K562 (cell line): ENCODE results near the gene NLRP12. TPM values are rescaled to one million over a fixed set of nuclear protein-coding genes. Genes with fewer than 3 reads are reported as not detected.

ENCODE experiments used
- ATAC-seq: fragments of 200-7000 bp; cut with Tn5 transposase; 3 replicates; pipeline ENCODE4 v1.9.1; 2020; ENCODE audit warnings: moderate library complexity
- BruUV-seq: library from RNA; stranded (reverse); fragments of 400-500 nt; replicated peaks from 2 replicates; lab custom pipeline; 2021; lab: Mats Ljungman, UMichigan
- CTCF ChIA-PET: fragments of 300-600 bp; formaldehyde crosslinking; extraction: SDS; loops from one replicate; lab custom pipeline; 2021; ENCODE audit warnings: low intra/inter-chr PET ratio; lab: Yijun Ruan, JAX
- POLR2A ChIA-PET: fragments of 300-600, 350-650 bp; sonication (Branson Sonifier 250); formaldehyde crosslinking; extraction: SDS; loops from one replicate; lab custom pipeline; 2021; ENCODE audit warnings: antibody characterized with exemption, inconsistent platforms; lab: Yijun Ruan, JAX
- DNase-seq, 4 experiments: peaks; one replicate each; pipeline versions ENCODE4 v3.0.0 to v3.0.0-alpha.2; 2011 to 2018; ENCODE audit warnings: low spot score in 3 of 4, mixed read lengths in 3 of 4; ENCODE audit errors: extremely low read depth in 1 of 4
- FAIRE-seq: peaks from 2 replicates; lab custom pipeline; 2011; peaks lifted over from hg19 to GRCh38; lab: Jason Lieb, UNC
- H2AFZ ChIP-seq: 2 replicates; pipeline ENCODE4 v1.6.0; 2011; ENCODE audit warnings: low read depth, low read length, control low read depth, inconsistent platforms
- H3K27ac ChIP-seq: fragments of 200-600 bp; 3 replicates; pipeline ENCODE4 v1.8.0; 2011; ENCODE audit warnings: low read depth, mild to moderate bottlenecking, control low read depth, inconsistent platforms, low read length, moderate library complexity, mixed read lengths; ENCODE audit errors: extremely low read depth
- H3K27me3 ChIP-seq, 2 experiments: fragments of 300-600 bp in 1 of 2; 2 replicates in 1 of 2; 3 replicates in 1 of 2; pipeline versions ENCODE4 v1.6.0 to v1.8.0; 2011; ENCODE audit warnings: inconsistent platforms in 2 of 2, low read length in 2 of 2, mild to moderate bottlenecking in 1 of 2, mixed read lengths in 1 of 2, moderate library complexity in 1 of 2; ENCODE audit not compliant: control insufficient read depth in 2 of 2, insufficient read depth in 2 of 2
- H3K36me3 ChIP-seq: fragments of 300-600 bp; 3 replicates; pipeline ENCODE4 v1.8.0; 2011; ENCODE audit warnings: mild to moderate bottlenecking, low read length, inconsistent platforms; ENCODE audit not compliant: control insufficient read depth, insufficient read depth
- H3K4me1 ChIP-seq, 2 experiments: fragments of 200-600 bp in 1 of 2; replicated peaks in 1 of 2; 2 replicates in 1 of 2; 3 replicates in 1 of 2; pipeline versions ENCODE4 v1.5.1 to v1.8.0; 2011; ENCODE audit warnings: inconsistent platforms in 2 of 2, low read length in 2 of 2, mild to moderate bottlenecking in 1 of 2, mixed read lengths in 1 of 2, moderate library complexity in 1 of 2; ENCODE audit not compliant: control insufficient read depth in 2 of 2, insufficient read depth in 2 of 2
- H3K4me2 ChIP-seq: 2 replicates; pipeline ENCODE4 v1.6.1; 2011; ENCODE audit warnings: low read length, control low read depth, inconsistent platforms, mixed read lengths; ENCODE audit not compliant: insufficient read depth
- H3K4me3 ChIP-seq: fragments of 200-600 bp; sonication (generic), shearing (Covaris generic); 2 replicates; pipeline ENCODE4 v1.5.1; 2016; ENCODE audit warnings: control low read depth, inconsistent platforms
- H3K79me2 ChIP-seq: fragments of 200-600 bp; 3 replicates; pipeline ENCODE4 v1.8.0; 2011; ENCODE audit warnings: low read length, inconsistent platforms; ENCODE audit not compliant: control insufficient read depth, insufficient read depth
- H3K9ac ChIP-seq, 2 experiments: 2 replicates each; pipeline versions ENCODE4 v1.6.0 to v1.6.1; 2011; ENCODE audit warnings: low read depth in 2 of 2, low read length in 2 of 2, control low read depth in 1 of 2, inconsistent platforms in 1 of 2, mild to moderate bottlenecking in 1 of 2, mixed read lengths in 1 of 2; ENCODE audit not compliant: insufficient read depth in 1 of 2
- H3K9me1 ChIP-seq: one replicate; pipeline ENCODE4 v1.6.0; 2011; ENCODE audit warnings: inconsistent platforms, mild to moderate bottlenecking, low read length, moderate library complexity; ENCODE audit not compliant: control insufficient read depth, insufficient read depth
- H3K9me3 ChIP-seq: replicated peaks from 2 replicates; pipeline ENCODE4 v1.5.1; 2011; ENCODE audit warnings: low read depth, low read length, inconsistent platforms; ENCODE audit not compliant: control insufficient read depth, insufficient read depth
- H4K20me1 ChIP-seq: replicated peaks from 2 replicates; pipeline ENCODE4 v1.6.1; 2011; ENCODE audit warnings: low read length, inconsistent platforms, mixed read lengths; ENCODE audit not compliant: control insufficient read depth, insufficient read depth
- CEBPG ChIP-seq, 3 experiments: fragments of 200-800 bp in 1 of 3; sonication (Bioruptor generic) in 1 of 3; sonication (generic) in 1 of 3; formaldehyde crosslinking in 1 of 3; IDR thresholded peaks in 2 of 3; conservative IDR thresholded peaks in 1 of 3; 2 replicates each; pipeline versions ENCODE4 v1.6.1 to v1.8.0; 2016 to 2022; ENCODE audit warnings: missing compliant biosample characterization in 2 of 3, missing genetic modification characterization in 2 of 3, mild to moderate bottlenecking in 1 of 3, missing genetic modification reagents in 1 of 3
- DACH1 ChIP-seq: fragments of 450-650 bp; IDR thresholded peaks from 2 replicates; pipeline ENCODE4 v1.6.1; 2018; ENCODE audit not compliant: partially characterized antibody
- HOXB6 ChIP-seq: fragments of 250-450 bp; sonication (Bioruptor Pico); IDR thresholded peaks from 2 replicates; pipeline ENCODE4 v1.5.1; 2022; ENCODE audit warnings: mild to moderate bottlenecking, borderline replicate concordance
- MLLT1 ChIP-seq, 2 experiments: fragments of 450-650 bp; IDR thresholded peaks; 2 replicates each; pipeline ENCODE4 v1.6.1; 2016
- NFIC ChIP-seq: fragments of 450-650 bp; IDR thresholded peaks from 2 replicates; pipeline ENCODE4 v1.6.1; 2017; ENCODE audit warnings: mild to moderate bottlenecking, inconsistent platforms
- NFXL1 ChIP-seq: fragments of 450-650 bp; formaldehyde crosslinking; IDR thresholded peaks from 2 replicates; pipeline ENCODE4 v1.4.0; 2021; ENCODE audit warnings: mild to moderate bottlenecking
- NR0B1 ChIP-seq: fragments of 450-650 bp; IDR thresholded peaks from one replicate; pipeline ENCODE4 v1.6.1; 2018; ENCODE audit warnings: mild to moderate bottlenecking, moderate library complexity; ENCODE audit not compliant: partially characterized antibody
- PKNOX1 ChIP-seq: fragments of 450-650 bp; IDR thresholded peaks from 2 replicates; pipeline ENCODE4 v1.6.1; 2016
- SAFB ChIP-seq: fragments of 200-400 bp; formaldehyde crosslinking; IDR thresholded peaks from 2 replicates; pipeline ENCODE4 v1.6.1; 2017; ENCODE audit warnings: low read depth, low read length, borderline replicate concordance
- SMC3 ChIP-seq: conservative IDR thresholded peaks from 2 replicates; pipeline ENCODE4 v1.6.1; 2011; ENCODE audit warnings: low read depth, low read length, improper control_type of control experiment; ENCODE audit not compliant: insufficient read depth
- TAL1 ChIP-seq: fragments of 450-650 bp; IDR thresholded peaks from 2 replicates; pipeline ENCODE4 v1.6.1; 2016; ENCODE audit warnings: mild to moderate bottlenecking
- TBP ChIP-seq: optimal IDR thresholded peaks from 2 replicates; pipeline ENCODE3; 2011; ENCODE audit warnings: low read depth, low read length, improper control_type of control experiment
- XRCC5 ChIP-seq: fragments of 200-400 bp; formaldehyde crosslinking; IDR thresholded peaks from 2 replicates; pipeline ENCODE4 v1.6.1; 2017; ENCODE audit warnings: low read depth, mild to moderate bottlenecking, low read length
- ZNF24 ChIP-seq: fragments of 450-650 bp; IDR thresholded peaks from 2 replicates; pipeline ENCODE4 v1.6.1; 2016
- ZNF253 ChIP-seq: fragments of 250-450 bp; sonication (Bioruptor Pico); conservative IDR thresholded peaks from 2 replicates; pipeline ENCODE4 v1.6.1; 2021; ENCODE audit warnings: mild to moderate bottlenecking
- ZNF41 ChIP-seq: fragments of 250-450 bp; sonication (Bioruptor Pico); conservative IDR thresholded peaks from 2 replicates; pipeline ENCODE4 v1.4.0; 2020; ENCODE audit warnings: mild to moderate bottlenecking
- whole genome bisulfite sequencing: fragments of 100-300 bp; shearing (Covaris generic); methylation state at CpG from one replicate; pipeline ENCODE4 v1.1.6; 2016; ENCODE audit warnings: low coverage, mixed read lengths; ENCODE audit not compliant: insufficient coverage; ENCODE audit errors: missing lambda C conversion rate; 5-methylcytosine and 5-hydroxymethylcytosine counted together
- in situ Hi-C: fragments of 300-500 bp; cut with MboI; formaldehyde crosslinking; loops from 4 replicates; pipeline ENCODE4 v1.15.0; 2018; ENCODE audit warnings: inconsistent platforms, mixed read lengths
- intact Hi-C: fragments of 100-400 bp; cut with micrococcal nuclease; formaldehyde crosslinking; loops from 2 replicates; pipeline ENCODE4 v1.14.2; 2022
- polyA plus RNA-seq, 8 experiments: library from polyadenylated mRNA; depleted of rRNA in 4 of 8; stranded (reverse) in 5 of 8; unstranded in 3 of 8; fragments of >200 nt; fragmentation: Nextera tagmentation in 2 of 8; fragmentation: Illumina TruSeq in 1 of 8; extraction: Ambion mirVana in 2 of 8; extraction: Trizol in 1 of 8; gene quantifications; 2 replicates each; pipeline versions ENCODE4 v1.2.1 to v1.2.3, GENCODE V29; 2011 to 2014; ENCODE audit warnings: inconsistent platforms in 1 of 8, missing spikeins in 1 of 8
- total RNA-seq, 7 experiments: library from RNA; depleted of rRNA in 6 of 7; stranded (reverse); fragments of >200 nt in 6 of 7; fragmentation: Illumina TruSeq in 2 of 7; extraction: Trizol in 2 of 7; gene quantifications; 2 replicates each; pipeline versions ENCODE4 v1.2.1 to v1.2.3, GENCODE V29; 2011 to 2021; ENCODE audit warnings: low replicate concordance in 1 of 7

NLRP12 gene
- total and polyA plus RNA-seq, 9 of the 15 experiments (the other 6 are each of a cell fraction or from before 2014, with no cell fraction given) = not detected

- no peak overlapping the region for H2AFZ ChIP-seq
- no TSS peak for BruUV-seq
- in situ Hi-C loops = no loop called here
- H3K36me3 ChIP-seq = no peaks in the 10 kb centered on the region
- no peaks in the 10 kb centered on the region for H3K79me2 ChIP-seq
- intact Hi-C loops = loop anchor here (5.0 to 10.0 kb wide), 2 partner anchors 52 to 239 kb away; no protein-coding TSS in a partner anchor
- no peaks in the 10 kb centered on the region for H3K9me3 ChIP-seq
- peaks cover 0 to 2% of the 10 kb centered on the region in 2 experiments; a peak in 2 of 5 replicates for H3K4me1 ChIP-seq
- H3K27ac ChIP-seq = no peak overlapping the region
- FAIRE-seq (peak; percentile 99), ATAC-seq (peak; percentile 100), DNase-seq (peak; percentile 85 to 91 (median 88))
- H3K27me3 ChIP-seq = peaks cover 5 to 31% of the 10 kb centered on the region in 2 experiments; a peak in 3 of 5 replicates
- ChIA-PET POLR2A (interaction anchor here (0.6 to 1.4 kb wide), 3 partner anchors 12 to 344 kb away, joined by 4 to 5 read pairs (median 4); no protein-coding TSS in a partner anchor), CTCF (interaction anchor here (0.6 to 1.3 kb wide), 10 partner anchors 13 to 532 kb away, joined by 3 to 5 read pairs (median 4); no protein-coding TSS in a partner anchor)
- no peak overlapping the region for H3K4me2 ChIP-seq
- H4K20me1 ChIP-seq = no peaks in the 10 kb centered on the region
- no peaks in the 10 kb centered on the region for H3K9me1 ChIP-seq
- no peak overlapping the region for H3K4me3 ChIP-seq
- WGBS = 20% methylated on average over 10 of the region's 10 CpGs
- H3K9ac ChIP-seq = no peak overlapping the region
- no peak for TF ChIP-seq TAL1
- no peak for TF ChIP-seq HOXB6 (CRISPR knock-in tag)
- TF ChIP-seq ZNF253 (CRISPR knock-in tag) = no peak
- no peak for TF ChIP-seq NFXL1
- peak; percentile 14 for TF ChIP-seq DACH1
- peak; percentile 47; the same call in 1 of the 2 replicates for TF ChIP-seq ZNF24
- no peak for TF ChIP-seq SAFB
- TF ChIP-seq NR0B1 = no peak
- TF ChIP-seq PKNOX1 = peak; percentile 56
- TF ChIP-seq ZNF41 (CRISPR knock-in tag) = no peak
- peak; percentile 92; the same call in 1 of the 2 replicates for TF ChIP-seq XRCC5
- peak; percentile 82 for TF ChIP-seq SMC3
- peak; percentile 43; the same call in 1 of the 2 replicates for TF ChIP-seq NFIC
- peak; percentile 92 for TF ChIP-seq CEBPG (CRISPR knock-in tag; IDR thresholded peaks at IDR 0.05)
- peak; percentile 76 to 82 for TF ChIP-seq CEBPG (tag; conservative IDR thresholded peaks at IDR 0.05 in 1 of 2, IDR thresholded peaks at IDR 0.05 in 1 of 2)
- peak; percentile 25 for TF ChIP-seq TBP
- TF ChIP-seq MLLT1 (IDR thresholded peaks at IDR 0.05) = peak in 1 of 2 experiments; percentile 81; a peak in 2 of 4 replicates
These were observed 31.2 kb downstream of the NLRP12 start for GRCh38 chr19:53792721-53793433.
